HuH-7.5 (cell line): ENCODE measurements around the gene HSDL1.

Experiments used
- DNase-seq: peaks from one replicate; pipeline ENCODE4 v3.0.0; 2011; ENCODE audit warnings: low spot score

Gene HSDL1

DNA sequence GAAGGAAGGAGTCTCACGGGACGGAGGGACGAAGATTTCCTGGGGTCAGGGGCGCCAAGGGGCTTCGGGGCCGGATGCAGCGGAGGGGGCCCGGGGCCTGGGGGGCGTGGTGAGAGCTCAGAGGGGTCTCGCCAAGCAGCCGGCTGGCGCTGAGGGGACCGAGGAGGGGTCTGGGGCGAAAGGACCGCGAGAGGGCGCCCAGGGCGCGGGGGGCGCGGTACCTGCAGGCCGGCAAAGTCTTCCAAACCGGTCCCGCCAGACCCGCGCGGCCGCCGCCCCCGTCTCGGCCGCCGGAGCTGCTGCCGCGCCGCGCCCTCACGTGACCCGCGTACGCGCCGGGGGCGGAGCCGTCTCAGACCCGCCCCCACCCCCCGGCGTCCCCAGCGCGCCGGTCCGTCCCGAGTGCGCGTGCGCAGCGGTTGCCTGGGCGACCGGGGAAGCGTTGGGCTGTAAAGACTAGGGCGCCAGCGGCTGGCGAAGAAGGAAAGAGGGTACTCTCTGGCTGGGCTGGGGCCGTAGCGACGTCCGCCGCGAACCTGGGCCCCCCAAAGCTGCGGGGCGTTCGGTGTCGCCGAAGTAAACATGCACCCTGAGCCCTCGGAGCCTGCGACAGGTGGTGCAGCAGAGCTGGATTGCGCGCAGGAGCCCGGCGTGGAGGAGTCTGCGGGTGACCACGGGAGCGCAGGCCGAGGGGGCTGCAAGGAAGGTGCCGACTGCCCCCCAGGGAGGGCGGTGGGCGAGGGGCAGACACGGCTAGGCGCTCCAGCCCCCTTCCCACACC lies at the start of gene HSDL1, which contains the start of gene DNAAF1:
Gene HSDL1 (minus strand): TSS at position 319 of the 781 bp plus-strand sequence. CDS start 13,856 bp downstream, outside the sequence.
Gene DNAAF1 (plus strand): TSS at position 450 of the 781 bp plus-strand sequence. CDS start 133 bp downstream, at position 583.
- peak; percentile 92 for DNase-seq

DNA sequence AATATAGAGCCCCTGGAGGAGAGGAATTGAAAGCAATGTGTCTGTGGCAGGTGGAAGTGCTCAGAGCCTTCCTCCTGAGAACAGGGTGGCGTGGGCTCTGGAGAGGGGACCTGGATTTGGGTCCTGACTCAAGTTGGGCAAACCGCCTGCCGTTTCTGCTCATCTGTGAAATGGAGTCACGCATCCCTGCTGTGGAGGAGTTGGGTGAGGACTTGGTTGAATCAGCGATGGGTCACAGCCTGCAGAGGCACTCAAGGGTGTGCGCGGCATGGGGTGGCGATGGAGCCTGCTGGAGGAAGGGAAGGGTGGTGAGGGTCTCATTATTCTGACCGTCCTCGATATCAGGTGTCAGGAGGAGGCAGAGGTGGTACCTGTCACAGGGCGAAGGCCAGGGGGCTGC lies 49.0 kb upstream of the HSDL1 start:
- DNase-seq = no peak

DNA sequence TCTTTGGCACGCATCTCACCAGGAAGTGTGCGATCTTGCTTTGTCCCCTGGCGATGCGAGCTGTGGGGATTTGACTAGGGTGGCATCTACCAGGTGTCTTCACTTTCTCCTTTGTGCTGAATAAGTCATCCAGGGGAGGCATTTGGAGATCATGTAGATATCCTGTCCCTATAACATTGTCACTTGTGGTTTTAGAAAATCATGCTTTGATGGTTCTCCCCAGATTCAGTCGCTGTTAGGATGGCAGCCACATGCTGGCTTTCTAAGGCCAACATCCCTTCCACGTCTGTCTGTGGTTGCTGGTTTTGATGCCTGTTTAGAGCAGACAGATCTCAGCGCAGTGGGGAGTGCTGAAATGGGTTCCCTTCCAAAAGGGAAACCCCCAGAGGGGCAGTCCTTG lies 48.5 kb upstream of the HSDL1 start:
- DNase-seq = no peak

DNA sequence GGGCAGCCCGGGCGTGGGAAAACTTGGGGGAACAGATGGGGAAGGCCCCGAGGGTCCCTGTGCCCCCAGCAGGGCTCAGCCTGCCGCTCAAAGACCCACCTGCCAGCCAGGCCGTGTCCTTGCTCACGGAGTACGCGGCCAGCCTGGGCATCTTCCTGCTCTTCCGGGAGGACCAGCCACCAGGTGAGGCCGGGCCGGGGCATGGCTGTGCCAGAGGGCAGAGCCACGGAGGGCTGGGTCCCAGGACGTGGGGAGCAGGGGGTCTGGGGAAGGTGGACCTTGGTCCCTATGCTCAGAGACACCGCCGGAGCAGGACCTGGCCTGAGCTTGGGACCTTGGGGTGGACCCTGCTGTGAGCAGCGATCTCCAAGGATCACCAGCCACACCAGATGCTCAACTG lies 46.5 kb upstream of the HSDL1 start:
- no peak for DNase-seq

DNA sequence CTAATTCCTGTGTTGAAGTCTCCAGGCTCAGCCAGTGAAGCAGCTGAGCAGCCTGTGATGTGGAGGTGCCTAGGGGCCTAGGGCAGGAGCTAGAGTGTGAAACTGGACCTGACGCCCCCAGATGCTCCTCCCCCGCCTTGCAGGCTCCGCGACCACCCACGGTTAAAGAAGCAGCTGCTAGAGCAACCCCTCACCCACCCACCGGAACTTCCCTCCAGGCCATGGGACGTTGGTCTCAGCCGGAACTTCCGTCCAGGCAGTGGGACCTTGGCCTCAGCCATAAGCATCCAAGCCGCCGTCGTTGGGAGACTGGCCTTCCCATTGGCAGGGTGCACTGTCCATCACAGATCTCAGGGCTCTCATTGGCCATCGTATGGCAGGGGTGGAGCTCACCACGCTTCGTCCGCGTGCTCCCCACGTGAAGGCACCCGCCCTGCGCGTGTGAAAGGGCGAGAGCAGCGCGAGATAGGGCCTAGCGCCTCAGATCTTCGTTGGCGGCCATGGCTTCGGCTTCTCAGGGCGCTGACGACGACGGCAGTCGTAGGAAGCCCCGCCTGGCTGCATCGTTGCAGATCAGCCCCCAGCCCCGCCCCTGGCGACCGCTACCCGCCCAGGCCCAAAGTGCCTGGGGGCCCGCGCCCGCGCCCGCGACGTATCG lies 45.9 kb upstream of the HSDL1 start, which contains the start of gene ADAD2:
Gene ADAD2 (plus strand): TSS at position 427 of the 658 bp plus-strand sequence. CDS start 74 bp downstream, at position 501.
- DNase-seq = no peak

DNA sequence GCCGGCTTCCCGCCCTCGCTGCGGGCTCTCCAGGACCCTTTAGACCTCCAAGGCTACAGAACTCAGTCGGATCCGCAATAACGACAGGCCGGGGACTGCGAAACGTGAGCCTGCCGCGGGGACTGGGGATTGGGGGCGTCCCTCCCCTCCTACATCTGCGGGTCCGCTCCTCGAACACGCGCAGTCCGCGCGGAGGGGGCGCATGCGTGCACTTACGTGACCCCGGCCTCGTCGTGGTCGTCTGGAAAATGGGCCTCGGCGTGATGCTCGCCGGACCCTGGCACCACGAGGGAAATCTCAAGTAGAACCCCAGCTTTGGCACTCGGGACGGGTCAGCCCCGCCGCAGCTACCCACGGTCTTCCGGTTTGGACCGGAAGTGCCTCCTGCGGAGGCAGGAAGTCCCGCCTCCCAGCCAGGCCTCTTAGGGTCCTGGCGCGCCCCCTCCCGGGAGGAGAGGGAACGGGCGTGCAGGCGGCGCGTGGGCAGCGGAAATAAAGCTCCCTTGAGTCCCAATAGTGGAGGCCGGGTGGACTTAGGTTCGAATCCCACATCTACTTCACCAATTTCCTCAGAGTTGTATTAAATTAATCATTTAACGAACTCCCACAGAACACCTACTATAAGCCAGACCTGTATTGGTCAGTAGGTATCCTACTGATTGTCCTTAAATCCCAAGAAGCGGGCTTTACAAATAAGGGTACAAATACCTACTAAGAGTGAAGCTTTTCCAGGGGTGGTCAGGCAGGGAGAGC lies 41.9 kb upstream of the HSDL1 start, which contains the start of gene TAF1C:
Gene TAF1C (minus strand): TSS at position 373 of the 753 bp plus-strand sequence. CDS start 2,069 bp downstream, outside the sequence.
- peak; percentile 98 for DNase-seq

DNA sequence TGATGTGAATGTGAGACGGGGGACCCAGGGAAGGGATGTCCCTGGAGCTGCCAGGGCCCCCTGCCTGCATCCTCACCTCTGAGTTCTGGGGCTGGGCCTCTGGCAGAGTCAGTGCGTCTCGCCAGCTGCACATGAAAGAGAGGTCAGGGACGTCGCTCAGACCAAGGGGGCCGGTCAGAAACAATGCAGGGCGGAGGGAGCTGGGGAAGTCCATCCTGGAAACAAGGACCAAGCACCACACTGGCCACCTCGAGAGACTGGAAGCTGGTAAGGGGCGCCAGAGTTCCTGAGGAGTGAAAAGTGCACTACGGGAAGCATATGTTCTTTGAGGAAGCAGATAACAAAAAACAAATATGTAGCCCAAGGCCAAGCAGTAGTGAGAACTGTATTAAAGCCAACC lies 39.8 kb upstream of the HSDL1 start:
- no peak for DNase-seq

DNA sequence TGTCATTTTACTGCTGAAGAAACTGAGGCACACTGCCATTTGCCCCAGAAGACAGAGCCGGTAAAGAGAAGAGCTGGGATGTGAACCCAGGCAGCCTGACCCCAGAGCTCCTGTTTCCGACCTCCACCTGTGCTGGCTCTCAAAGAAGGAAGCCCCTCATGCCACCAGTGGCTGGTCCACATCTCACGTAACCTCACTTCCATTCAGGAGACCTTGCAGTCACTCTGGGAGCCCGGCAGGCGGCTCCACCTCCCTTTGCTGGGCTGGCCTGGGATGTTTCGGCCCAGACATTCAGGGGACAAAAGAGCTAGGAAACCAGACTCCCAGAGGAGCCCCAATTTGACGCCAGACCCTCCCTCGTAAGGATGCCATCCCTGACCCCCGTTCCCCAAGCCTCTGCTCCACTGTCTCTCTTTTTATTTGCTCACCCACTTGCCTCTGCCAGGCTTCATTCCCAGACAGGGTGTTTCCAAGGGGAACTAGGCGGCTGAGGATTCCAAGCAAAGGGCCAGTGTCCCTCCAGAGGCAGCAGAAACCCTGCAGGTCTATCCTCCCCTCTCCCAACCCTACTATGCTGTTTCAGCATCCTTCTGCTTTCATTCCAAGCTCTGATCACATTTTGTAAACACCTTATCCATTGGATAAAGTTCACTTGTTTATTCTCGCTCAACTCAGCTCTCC lies 39.1 kb upstream of the HSDL1 start:
- DNase-seq = no peak

DNA sequence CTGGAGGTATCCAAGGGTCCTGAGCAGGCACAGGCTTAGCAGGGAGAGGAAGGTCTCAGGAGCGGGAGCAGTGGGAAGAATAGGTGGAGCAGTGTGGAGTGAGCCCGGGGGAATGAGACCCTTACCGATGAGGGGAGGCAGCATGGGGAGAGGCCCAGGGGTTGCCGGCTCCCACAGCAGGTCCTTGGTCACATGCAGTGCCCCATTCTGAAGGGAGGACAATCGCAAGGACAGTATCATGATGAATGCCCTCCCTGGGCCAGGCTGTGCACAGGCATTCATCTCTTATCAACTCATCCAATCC lies 38.5 kb upstream of the HSDL1 start:
- DNase-seq = no peak

DNA sequence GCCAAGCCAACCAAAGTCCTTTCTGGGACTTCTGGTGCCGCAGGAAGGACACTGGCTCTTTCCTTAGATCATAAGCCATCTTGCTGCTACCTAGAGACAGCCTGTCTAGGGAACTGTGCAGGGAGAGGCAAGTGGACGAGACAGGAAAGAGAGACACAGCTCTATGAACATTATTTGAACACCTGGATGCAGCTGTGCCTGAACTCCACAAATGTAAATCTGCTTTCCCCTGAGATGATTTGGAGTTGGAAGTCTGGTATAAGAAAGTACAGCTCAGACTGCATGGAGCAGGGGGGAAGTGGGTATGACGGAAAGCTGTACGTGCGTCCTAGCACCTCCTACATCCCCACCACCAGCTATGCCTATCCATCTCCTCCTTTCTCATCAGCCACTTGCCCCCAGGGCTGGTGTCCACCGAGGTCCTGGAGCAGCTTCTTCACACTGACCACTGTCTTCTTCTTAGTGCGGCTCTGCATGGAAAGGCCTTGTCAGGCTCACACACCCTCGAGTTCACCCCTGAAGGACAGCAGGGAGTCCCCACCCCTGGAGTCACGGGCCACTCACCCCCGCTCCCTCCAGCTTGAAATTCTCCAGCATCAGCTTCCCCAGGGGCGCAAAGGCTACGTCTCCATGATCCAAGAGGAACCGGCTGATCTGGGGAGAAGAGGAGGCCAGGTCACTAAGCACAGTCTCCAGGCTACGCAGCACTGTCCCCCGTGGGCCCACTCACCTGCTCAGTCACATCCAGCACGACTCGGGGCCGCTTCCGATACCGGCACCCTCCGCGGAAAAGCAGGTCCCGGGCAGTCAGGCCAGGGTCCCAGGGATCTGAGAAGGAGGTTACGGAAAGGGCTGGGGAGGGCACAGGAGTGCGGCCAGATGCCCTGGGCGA lies 37.9 kb upstream of the HSDL1 start:
- no peak for DNase-seq

DNA sequence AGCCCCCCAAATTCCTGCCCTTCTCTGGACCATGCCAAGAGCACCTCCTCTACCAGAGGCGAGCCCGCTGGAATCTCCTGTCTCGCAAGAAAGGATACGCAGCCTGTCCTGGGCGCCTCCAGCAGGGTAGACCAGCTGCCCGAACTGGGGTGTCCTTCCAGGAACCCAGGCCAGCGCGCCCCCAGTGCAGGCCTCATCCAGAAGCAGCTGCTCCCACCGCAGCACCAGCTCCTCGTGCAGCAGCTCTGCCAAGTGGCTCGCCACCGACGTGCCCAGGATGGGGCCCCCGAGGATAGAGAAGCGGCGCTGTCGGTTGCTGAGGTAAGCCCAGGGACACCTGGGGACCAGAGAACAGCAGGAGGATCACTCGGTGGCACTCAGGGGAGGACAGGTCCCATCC lies 37.1 kb upstream of the HSDL1 start:
- no peak for DNase-seq

DNA sequence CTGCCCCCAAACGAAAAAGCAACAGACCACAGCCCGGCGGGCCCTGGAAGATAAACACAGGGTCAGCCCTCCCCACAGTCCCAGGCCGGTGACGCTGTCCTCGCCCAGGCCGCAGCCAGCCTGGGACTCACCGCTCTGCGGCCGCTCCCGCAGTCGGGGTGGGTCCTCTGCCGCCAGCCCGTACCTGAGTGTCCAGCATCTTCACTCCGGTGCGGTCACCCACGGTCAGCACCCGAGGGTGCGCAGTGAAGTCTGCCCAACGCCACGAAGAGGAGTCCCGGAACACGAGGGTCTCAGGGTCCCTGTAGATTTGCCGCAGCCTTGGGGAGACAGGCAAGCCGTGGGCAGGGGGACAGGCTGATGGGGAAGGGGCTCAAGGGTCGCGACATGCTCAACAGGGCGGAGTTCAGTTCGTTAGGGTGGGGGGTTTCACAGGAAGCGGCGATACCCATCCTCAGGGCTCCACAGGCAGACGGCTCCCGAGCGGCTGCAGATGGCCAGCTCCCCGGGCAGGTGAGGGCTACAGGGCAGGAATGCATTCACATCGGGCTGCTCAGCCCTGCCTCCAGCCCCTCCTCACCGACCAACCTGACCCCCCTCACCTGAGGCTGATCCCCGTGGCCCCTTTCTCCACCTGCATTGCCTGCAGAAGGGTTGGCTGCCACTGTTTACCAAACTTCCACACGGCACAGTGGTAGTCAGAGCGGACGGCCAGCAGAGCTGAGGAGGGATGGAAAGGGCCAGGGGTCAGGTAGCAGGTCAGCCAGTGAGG lies 36.4 kb upstream of the HSDL1 start:
- DNase-seq = no peak

DNA sequence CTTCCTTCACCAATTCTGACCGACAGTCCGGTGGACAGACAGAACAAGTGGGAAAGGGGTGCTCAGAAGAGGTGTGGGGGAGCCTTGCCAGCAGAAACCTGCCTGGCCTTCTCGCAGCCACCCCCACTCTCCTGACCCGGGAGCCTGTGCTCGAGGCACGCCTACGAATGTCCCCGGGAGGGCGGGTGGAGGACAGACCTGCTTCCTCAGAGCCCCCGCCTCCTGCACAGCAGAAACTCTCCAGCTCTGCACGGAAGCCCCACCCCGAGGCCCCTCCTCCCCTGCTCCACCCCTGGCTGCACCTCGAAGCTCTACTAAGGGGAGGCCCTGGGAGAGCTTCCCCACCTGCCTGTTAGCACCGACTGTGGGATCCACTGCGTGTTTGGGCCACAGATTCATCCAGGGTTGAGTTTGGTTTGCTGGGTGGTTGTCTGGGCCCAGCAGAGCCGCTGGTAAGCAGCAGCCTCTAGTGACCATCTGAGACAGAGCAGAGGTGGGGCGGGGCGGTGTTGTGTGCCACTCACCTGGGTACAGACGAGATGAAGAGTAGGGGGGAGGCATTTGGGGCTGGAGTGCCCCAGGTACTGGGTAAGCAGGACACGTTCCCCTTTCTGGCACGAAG lies 35.7 kb upstream of the HSDL1 start:
- DNase-seq = no peak

DNA sequence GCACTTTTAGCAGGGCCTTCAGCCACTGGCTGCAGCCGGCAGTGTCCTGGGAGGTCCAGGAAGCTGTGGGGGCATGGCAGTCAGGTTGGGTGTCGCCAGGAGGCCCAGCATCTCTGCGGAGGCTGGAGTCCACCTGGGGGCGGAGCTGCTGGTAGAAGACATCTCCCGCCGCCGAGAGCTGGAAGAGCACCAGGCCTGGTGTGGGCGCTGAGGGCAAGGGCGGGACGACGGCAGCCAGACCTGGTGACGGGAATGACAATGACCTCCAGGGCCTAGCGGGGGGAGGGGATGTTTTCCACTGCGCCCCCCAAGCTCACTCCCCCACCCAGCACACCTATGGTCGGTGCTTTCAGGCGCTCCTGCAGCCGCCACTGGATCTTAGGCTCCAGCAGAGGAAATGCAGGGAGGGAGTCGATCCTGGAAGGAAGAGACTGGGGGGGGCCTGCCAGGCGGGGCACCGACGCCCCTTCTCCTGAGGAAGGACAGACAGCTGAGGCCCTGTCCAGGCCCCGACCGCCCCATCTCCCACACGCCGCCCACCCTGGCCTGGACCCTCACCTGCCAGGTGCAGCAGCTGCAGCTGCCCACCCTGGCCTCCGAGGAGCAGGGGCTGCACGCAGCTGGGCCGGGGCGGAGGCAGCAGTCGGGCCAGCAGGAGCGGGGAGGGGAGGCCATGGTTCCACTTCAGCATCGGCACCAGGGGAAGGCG lies 34.8 kb upstream of the HSDL1 start:
- no peak for DNase-seq

DNA sequence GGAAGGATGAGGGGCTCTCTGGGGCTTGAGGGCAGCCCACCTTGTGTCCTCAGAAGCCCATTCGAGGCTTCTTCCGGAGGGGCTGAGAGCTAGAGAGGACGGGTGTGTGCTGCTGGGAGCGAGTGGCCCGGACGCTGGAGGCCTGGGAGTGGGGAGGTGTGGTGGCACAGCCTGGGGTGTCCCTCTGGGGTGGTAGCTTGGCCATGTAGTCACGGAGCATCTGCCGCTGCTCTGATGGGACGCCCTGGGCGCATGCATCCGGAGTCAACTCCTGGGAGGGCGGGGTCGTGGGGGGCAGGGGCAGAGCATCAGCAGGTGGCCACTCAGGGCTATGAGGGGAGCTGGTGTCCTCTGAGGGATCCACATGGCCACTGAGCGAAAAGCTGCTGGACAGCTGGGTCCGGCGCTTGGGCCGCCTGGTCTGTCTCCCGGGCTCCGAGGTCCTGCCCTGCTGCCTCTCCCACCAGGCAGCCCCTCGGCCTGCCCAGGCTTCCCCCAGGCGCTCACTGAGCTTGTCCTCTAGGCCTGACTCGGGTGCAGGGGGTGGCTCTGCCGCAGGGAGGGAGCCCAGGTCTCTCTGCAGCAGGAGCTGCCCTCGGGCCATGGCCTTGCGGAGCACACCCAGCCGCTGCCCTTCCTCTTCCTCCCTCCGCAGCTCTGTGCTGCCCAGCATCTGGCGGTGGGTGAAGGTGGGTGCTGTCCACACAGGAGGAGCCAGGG lies 34.1 kb upstream of the HSDL1 start:
- no peak for DNase-seq

DNA sequence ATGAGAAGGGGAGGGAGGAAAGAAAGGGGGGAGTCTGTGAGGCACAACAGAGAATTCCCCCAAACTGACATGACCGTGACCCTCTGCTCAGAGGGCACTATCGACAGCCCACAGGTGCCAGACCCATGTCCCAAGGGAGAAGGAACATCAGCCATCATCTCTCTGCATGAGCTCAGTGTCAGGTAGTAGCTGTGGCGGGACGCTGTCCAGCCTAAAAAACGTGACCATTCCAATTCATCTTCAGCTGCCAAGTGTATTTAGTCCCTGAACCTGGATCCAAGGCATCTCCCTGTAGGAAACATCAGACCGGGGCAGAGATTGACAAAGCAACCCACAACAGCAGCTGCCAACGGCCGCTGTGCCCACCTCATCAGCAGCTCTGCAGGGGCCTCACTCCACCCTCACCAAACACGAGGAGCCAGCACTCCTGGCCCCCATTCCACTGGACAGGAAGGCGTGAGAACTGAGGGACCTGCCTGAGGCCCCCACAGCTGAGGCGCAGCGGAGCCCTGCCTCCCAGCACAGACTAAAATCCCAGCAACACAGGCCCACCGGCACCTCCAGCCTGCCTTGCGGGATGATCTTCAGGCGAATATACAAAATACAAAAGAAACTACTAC lies 33.3 kb upstream of the HSDL1 start:
- DNase-seq = no peak

DNA sequence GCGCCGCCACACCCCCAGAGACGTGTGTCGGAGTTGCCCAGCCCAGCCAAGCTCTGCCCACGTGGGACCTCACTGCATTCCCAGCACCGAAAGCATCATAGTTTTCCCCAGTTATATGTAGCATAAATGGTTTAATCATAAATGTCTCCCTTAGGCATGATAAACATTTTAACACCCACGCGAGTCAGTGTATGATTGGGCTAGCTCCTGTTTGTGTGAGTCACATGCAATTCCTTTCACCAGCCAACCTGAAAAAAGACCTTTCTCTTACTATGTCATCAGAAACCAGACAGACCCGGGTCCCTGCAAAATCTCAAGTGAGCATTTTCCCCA lies 32.7 kb upstream of the HSDL1 start:
- DNase-seq = no peak
